Brain pericyte (primary cell): ENCODE results near the gene PCDHGA12.
"Not testable (repeated sequence)": the region's sequence is repeated elsewhere in the genome, so short reads cannot be mapped to it uniquely, and the experiment has no call there.

Experiments used
- DNase-seq: peaks from one replicate; pipeline ENCODE4 v3.0.0-alpha.2; 2012; ENCODE audit warnings: low read depth, low spot score

Gene PCDHGA12

GRCh38 chr5:141430332-141431113, at the start of gene PCDHGA12:
Gene PCDHGA12 (plus strand): TSS chr5:141430507. CDS start chr5:141430760, 253 bp downstream.
- peak; percentile 68 for DNase-seq

- DNase-seq: no peak
These were observed 47.6 kb upstream of the PCDHGA12 start, which contains the start of gene PCDHGA7 for GRCh38 chr5:141382469-141383294. Gene PCDHGA7 (plus strand): TSS chr5:141382742. CDS start chr5:141382900, 158 bp downstream.

GRCh38 chr5:141383345-141383744, 47.0 kb upstream of the PCDHGA12 start:
- DNase-seq: no peak

GRCh38 chr5:141384471-141385267, 45.6 kb upstream of the PCDHGA12 start:
- no peak for DNase-seq

- DNase-seq: not testable (repeated sequence)
These were observed 42.6 kb upstream of the PCDHGA12 start, which contains the start of gene PCDHGB4 for GRCh38 chr5:141387557-141388311. Gene PCDHGB4 (plus strand): TSS chr5:141387698. CDS start chr5:141387885, 187 bp downstream.

- DNase-seq: no peak
These were observed 41.6 kb upstream of the PCDHGA12 start for GRCh38 chr5:141388661-141389060.

- no peak for DNase-seq
These were observed 40.9 kb upstream of the PCDHGA12 start for GRCh38 chr5:141389153-141390042.

- no peak for DNase-seq
These were observed 37.7 kb upstream of the PCDHGA12 start, which contains the start of gene PCDHGA8 for GRCh38 chr5:141392429-141393198. Gene PCDHGA8 (plus strand): TSS chr5:141392633. CDS start chr5:141392814, 181 bp downstream.

GRCh38 chr5:141393267-141393666, 37.0 kb upstream of the PCDHGA12 start:
- no peak for DNase-seq

- DNase-seq: not testable (repeated sequence)
These were observed 35.7 kb upstream of the PCDHGA12 start for GRCh38 chr5:141394401-141395187.

GRCh38 chr5:141397756-141398551, 32.4 kb upstream of the PCDHGA12 start, which contains the start of gene PCDHGB5:
Gene PCDHGB5 (plus strand): TSS chr5:141397947. CDS start chr5:141398128, 181 bp downstream.
- DNase-seq: not testable (repeated sequence)

- DNase-seq: no peak
These were observed 31.7 kb upstream of the PCDHGA12 start for GRCh38 chr5:141398608-141399007.

- no peak for DNase-seq
These were observed 30.6 kb upstream of the PCDHGA12 start for GRCh38 chr5:141399555-141400258.

GRCh38 chr5:141402553-141403243, 27.6 kb upstream of the PCDHGA12 start, which contains the start of gene PCDHGA9:
Gene PCDHGA9 (plus strand): TSS chr5:141402778. CDS start chr5:141402953, 175 bp downstream.
- DNase-seq: no peak

GRCh38 chr5:141403387-141403786, 26.9 kb upstream of the PCDHGA12 start:
- DNase-seq: no peak
